Amygdala (tissue), 56 donors: ENCODE measurements around the gene CAPS.
"Not testable (repeated sequence)": the region's sequence is repeated elsewhere in the genome, so short reads cannot be mapped to it uniquely, and the experiment has no call there.

Experiments
- DNase-seq, 56 donors: peaks; one replicate each; lab custom pipeline; 2025; lab: John Stamatoyannopoulos, UW

Gene CAPS

DNA sequence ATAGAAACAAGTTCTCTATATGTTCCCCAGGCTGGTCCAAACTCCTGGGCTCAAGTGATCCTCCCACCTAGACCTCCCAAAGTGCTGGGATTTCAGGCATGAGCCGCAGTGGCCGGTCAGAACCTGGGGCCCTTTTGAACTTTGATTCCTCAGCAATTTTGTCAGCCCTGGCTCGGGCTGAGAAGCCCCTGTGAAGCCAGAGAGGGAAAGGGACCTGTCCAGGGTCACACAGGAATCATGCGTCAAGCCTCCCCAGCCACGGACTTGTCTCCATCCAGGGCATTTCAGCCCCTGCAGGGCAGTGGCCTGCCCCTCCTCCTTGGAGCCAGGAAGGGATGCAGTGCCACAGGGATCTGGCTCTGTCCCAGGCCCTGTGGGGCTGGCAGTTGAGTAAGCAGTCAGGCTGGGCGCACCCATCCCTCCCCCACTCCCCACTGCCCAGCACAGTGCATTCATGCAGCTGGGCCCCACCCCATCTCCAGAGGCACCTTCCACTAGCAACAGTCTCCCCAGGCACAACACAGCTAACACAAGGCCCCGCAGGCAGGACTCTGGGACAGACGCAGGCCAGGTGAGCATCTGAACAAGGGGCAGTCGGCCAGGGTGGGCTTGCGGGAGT lies at the start of gene CAPS:
TSS of gene CAPS (plus strand) at position 516 of the 619 bp plus-strand sequence. CDS start 153 bp downstream, outside the sequence.
- peak in 21 of 56 donors; percentile 4 to 63 (median 22) for DNase-seq

DNA sequence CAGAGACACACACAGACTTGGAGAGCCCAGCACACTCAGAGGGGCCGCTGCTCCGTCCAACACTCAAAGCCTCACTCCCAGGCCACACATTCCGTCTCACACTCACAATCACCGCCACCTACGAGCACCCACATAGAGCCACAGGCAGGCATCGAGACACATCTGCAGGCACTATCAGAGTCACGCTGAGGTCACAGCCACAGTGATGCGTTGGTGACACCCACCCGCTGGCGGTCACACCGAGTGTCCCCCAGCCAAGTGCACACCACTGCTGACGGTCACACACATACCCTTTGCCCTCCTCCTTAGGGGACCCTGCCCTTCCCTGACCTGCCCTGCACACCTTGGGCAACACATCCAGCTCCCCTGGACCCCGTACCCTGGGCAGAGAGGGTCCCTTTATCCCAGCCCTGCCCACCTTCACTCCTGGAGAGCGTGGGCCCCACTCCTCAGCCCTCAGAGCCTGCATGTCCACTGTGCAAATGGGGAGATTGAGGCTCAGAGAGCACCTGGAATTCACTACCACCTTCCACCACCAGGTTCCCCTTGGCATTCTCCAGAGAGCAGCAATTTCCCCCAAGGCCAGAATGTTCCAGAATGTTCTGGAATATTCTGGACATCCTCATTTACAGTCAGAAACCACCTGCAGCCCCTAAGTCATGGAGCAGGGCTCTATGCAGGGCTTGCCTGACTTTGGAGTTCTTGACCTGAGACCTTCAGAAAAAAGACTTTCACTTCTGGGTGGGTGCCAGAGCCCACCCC lies 49.1 kb upstream of the CAPS start:
- DNase-seq, result no peak

DNA sequence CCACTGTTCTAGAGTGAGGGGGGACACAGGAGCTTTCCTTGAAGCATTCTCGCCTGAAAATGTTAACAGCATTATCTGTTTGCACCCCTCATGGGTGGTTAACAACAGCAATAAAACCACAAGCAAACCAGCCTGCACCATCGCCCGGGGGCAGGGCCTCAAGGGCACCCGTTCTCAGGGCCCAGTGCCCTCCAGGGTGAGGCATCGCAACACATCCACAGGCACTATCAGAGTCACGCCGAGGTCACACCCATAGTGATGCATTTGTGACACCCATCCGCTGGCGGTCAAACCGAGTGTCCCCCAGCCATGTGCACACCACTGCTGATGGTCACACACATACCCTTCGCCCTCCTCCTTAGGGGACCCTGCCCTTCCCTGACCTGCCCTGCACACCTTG lies 48.3 kb upstream of the CAPS start:
- no peak for DNase-seq

DNA sequence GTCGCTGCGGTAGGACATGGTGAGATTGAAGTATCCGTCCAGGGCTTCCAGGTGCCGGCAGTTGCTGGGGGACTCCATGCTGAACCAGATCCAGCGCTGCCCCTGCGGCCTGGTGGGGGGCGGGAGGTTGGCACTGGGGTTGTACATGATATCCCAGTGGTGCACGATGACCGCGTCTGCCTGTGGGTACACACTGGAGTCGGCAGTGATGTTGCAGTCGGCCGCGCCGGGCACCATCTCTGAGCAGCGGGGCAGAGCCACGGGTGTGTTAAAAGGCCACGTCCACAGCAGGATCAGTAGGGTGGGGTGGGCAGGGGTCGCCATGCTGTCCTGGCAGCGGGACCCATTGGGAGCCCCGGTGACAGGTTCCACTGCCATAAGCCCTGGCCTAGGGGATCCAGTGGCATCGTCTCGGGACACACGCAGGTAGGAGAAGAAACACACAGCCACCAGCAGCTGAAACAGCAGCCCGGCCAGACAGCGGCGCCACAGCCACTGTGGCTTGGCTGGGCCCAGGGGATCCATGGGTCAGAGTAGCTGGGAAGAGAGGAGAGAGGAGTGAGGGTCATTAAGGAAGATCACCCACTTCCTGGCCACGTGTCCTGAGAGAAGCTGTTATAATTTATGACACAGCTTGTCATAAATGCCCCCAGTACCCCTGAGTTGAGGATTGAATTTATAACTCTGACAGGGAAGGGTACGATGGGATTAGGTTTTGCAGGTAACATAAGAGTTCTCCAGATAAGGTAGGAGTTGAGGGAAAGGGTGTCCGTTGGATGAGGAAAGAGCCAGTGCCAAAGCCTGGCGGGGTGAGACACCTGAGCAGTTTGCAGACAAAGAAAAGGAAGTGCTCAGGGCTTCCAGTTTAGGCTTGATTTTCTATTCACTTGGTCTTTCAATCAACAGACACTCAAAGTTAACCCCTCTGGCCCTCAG lies 46.6 kb upstream of the CAPS start:
- no peak for DNase-seq

DNA sequence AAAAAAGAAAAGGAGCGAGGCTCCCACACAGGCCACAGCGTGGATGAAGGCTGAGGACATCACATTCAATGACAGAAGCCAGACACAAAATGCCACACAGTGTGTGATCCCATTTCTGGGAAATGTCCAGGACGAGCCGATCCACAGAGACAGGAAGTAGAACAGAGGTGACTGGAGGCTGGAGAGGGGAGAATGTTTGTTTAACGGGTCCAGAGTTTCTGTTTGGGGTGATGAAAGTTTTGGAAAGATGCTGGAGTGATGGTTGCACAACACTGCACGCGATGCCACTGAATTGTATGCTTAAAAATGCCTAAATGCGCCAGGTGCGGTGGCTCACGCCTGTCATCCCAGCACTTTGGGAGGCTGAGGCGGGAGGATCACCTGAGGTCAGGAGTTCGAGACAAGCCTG lies 43.1 kb upstream of the CAPS start:
- DNase-seq, result no peak

DNA sequence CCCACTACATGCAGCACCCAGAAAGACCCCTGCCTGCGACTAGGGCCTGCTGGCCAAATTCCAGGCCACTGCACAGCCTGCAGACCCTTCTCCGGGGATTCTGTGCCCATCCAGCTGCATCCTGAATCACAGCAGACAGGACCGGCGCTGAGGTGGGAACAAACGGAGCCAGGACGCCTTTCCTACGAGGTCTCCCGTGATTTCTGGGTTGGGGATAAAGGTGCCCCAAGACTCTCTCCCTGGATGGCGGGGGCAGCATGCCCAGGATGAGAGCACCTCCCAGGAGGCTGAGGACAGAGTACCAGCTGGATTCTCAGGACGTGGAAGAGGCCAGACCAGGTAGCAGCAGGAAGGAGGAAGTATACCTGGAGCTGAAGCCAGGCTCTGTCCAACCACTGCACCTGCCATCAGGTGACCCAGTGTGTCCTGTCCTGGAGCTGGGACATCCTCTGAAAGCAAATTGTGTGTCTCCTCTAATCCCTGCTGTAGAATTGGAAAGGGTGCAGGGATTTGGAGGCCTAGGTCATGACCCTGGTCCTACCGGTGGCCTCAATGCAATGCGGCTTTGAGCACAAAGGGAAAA lies 40.3 kb upstream of the CAPS start:
- no peak for DNase-seq

DNA sequence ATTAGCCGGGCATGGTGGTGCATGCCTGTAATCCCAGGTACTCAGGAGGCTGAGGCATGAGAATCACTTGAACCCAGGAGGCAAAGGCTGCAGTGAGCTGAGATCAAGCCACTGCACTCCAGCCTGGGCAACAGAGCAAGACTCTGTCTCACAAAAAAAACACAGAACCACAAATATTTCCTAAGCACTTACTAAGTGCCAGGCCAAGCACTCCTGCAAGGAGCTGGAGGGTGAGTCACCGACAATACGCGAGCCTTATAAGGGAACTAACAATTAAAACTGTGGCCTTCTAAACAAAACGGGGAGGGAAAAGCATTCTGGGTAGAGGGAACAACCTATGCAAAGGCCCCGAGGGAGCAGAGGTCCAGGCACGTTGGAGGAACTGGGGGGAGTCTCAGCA lies 39.6 kb upstream of the CAPS start:
- not testable (repeated sequence) for DNase-seq

DNA sequence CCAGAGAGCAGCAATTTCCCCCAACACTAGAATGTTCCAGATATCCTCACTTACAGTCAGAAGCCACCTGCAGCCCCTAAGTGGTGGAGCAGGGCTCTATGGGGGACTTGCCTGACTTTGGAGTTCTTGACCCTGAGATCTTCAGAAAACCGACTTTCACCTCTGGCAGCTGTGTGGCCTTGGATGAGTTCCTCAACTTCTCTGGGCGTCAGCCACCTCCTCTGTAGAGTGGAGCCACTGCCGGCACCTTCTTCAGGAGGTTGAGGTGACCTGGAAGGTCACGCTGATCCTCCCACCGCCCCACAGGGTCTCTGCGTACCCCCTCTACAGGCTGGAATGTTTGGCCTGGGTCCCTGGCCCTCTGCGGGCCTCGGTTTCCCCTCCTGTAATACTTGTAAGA lies 36.6 kb upstream of the CAPS start:
- DNase-seq, result no peak

DNA sequence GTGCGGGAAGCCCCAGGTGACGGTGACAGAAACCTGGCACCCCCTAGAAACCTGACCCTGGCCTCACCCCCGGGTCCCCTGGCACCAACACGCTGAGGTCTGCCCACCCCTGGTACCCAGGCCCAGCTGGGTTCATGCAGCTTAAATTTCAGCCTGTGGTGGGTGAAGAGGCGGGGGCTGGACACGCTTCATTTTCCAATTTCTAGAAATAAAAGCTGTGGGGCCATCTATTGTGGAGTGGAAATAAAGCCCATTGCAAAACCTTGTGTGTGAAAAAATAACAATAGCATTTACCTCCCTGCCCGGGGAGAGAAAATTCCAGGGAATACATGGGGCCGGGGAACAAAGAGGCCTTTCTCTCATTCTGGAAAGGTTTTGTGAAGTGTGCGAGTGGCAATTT lies 36.2 kb upstream of the CAPS start:
- no peak for DNase-seq

DNA sequence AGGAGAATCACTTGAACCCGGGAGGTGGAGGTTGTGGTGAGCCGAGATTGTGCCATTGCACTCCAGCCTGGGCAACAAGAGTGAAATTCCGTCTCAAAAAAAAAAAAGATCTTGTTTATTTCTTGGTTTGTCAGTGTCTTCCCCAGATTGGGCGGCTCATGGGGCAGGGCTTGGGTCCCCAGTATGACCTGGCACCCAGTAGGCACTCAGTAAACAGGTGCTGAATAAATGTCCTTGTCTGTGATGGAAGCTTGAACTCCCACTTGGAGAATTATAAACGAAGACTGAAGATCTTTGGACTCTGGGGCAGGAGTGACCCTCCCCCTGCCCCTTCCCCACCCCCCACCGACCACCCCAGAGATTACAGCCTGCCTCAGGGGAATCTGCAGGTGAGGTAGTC lies 33.9 kb upstream of the CAPS start:
- no peak for DNase-seq

DNA sequence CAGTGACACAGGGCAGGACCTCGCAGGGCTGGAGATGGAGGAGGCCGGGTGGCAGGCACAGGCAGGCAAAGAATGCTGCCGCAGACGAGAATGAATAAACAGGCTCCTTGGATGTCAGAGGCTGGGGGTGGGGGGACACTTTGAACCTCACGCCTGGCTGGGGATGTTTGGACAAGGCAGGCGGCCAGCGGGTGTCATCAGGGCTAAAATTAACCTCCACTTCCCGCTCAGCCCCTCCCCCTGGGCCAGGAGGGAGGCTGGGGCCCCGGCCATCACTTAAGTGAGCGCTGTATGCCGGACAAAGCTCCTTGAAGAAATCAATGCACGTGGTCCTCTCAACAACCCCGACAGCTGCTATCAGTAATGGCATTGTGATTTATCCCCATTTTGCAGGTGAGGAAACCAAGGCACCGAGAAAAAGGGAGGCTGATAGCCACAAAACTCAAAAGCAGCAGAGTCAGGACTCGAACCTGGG lies 33.4 kb upstream of the CAPS start:
- DNase-seq, result peak in 7 of 56 donors; percentile 8 to 26 (median 12)

DNA sequence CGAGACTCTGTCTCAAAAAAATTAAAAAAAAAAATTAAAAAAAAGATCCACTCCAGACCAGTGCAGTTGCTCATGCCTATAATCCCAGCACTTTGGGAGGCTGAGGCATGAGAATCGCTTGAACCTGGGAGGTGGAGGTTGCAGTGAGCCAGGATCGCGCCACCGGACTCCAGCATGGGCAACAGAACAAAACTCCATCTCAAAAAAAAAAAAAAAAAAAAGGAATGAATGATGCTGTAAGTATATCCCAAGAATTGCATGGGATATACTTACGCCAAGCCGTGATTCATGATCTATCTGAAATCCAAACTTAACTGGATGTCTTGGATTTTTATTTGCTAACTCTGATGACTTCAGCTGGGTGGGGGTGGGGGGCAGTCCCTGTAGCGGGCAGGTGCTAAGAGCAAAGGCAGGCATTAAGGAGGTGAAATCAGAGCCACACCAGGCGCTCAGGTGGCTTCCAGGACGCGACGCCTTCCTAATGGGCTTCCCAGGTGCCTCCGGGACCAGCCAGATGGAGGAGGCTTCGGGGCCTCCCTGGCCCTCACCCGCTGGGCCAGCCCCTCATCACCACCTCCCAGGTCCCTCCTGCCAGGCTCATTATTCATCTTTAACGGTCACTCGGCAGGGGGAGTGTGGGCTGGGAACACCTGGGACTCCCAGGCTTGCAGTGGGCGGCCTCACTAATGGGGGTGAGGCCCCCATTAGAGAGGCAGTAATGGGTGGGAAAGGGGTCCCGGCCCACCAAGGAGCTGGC lies 32.3 kb upstream of the CAPS start:
- DNase-seq, result no peak

DNA sequence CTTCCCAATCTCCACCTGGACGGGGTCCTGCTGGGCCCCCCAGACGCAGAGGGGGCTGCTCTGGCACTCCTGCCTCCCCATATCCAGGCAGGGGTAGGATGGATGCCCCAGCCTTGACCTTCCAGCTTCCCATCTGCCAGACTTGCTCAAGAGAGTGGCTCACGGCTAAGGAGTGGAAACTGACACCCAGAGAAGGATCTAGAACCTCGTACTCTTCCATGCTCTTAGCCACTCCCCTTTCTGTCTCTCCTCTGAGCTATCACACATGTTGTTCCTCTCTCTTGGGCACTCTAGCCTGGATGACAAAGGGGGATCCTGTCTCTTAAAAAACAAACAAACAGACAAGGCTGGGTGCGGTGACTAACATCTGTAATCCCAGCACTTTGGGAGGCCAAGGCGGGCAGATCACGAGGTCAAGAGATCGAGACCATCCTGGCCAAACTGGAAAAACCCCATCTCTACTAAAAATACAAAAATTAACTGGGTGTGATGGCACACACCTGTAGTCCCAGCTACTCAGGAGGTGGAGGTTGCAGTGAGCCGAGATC lies 31.6 kb upstream of the CAPS start:
- no peak for DNase-seq

DNA sequence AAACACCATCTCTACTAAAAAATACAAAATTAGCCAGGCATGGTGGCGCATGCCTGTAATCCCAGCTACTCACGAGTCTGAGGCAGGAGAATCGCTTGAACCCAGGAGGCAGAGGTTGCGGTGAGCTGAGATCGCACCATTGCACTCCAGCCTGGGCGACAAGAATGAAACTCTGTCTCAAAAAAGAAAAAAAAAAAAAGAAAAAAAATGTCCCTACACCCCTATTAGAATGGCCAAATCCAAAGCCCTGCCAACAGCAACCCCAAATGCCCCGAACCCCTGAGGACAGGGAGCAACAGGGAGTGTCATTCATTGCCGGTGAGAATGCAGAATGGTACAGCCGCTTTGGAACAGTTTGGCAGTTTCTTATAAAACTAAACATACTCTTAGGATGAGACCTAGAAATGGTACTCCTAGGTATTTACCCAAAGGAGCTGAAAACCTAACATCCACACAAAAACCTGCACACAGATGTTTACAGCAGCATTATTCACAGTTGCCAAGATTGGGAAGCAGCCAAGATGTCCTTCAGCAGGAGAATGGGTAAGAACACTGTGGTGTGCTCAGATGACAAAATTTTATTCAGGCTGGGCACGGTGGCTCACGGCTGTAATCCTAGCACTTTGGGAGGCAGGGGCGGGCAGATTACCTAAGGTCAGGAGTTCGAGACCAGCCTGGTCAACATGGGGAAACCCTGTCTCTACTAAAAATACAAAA lies 30.7 kb upstream of the CAPS start:
- not testable (repeated sequence) for DNase-seq

DNA sequence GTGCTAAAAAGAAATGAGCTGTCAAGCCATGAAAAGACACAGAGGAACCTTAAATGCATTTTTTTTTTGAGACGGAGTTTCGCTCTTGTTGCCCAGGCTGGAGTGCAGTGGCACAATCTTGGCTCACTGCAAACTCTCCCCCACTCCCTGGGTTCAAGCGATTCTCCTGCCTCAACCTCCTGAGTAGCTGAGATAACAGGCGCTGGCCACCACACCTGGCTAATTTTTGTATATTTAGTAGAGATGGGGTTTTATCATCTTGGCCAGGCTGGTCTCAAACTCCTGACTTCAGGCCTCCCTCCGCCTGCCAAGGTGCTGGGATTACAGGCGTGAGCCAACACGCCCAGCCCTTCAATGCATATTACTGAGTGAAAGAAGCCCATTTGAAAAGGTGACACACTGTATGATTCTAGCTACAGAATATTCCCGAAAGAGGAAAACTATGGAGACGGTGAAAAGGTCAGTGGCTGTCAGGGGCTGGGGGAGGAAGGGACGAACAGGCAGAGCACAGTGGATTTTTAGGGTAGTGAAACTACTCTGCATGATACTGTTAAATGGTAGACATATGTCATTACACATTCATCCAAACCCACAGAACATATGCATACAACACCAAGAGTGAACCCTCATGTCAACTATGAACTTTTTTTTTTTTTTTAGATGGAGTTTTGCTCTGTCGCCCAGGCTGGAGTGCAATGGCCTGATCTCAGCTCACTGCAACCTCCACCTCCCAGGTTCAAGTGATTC lies 29.8 kb upstream of the CAPS start:
- not testable (repeated sequence) for DNase-seq

DNA sequence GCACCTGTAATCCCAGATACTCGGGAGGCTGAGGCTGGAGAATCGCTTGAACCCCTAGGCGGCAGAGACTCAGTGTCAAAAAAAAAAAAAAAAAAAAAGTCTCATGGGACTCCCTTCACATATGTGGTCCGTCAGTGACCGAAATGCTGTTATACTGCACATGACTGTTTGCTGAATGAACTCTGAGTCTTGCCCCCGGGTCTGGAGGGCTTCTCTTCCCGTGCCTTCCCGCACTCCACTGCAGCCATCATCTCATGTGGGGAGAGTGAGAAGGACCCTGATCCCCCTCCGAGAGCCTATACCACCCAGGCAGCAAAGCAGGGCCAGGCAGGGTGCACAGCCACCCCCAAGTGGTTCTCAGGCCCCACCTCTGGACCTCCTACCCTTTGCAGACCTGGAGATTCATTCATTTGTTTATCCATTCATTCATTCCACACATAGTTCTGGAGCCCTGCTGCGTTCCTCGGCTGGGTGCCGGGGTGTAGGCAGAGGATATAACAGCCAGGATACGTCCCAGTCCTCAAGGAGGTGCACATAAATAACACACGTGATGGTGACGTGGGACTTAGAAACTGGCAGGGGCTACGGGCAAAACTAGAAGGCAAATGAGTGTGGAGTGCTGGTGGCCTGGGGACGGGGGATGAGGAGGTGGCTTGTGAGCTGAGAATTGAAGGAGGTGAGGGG lies 24.6 kb upstream of the CAPS start:
- no peak for DNase-seq

DNA sequence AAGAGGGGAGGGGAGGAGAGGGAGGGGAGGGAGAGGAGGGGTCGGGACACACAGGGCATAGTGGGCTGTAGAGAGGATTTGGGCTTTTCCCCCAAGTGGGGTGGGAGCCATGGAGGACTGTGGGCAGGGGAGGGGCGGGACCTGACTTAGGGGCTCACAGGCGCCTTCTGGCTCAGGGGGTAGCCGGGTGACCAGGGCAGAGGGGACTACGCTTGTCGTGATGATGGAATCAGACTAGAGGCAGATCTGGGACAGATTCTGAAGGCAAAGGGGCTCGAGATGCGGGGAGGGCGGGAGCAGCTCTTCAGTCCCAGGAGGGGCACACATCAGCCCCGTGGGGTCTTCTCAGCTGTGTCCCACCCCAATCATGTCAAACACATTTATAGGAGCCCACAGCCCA lies 24.0 kb upstream of the CAPS start:
- DNase-seq, result no peak

DNA sequence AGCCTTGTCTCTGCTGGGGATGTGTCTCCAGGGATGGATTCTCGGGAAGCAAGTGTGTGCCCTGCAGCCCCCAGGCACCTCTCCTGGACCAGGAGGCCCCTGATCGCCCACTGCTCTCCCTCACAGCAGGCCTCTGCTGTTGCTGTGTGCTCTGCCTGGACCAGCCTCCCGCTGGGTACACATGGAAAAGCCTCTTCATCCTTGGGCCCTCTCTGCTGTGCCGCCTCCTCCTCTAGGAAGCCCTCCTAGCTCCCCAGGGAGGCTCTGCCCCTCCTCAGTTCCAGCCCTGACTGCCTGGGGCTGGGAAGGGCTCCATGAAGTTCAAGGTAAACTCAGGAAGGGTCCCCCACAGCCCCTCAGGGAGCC lies 22.5 kb upstream of the CAPS start:
- DNase-seq, result no peak
